A375 (cell line): ENCODE measurements around the gene FCAR. TPM values are rescaled to one million over a fixed set of nuclear protein-coding genes. Genes with fewer than 3 reads are reported as not detected.

Experiments used
- small RNA-seq: library from RNA; depleted of rRNA; stranded (forward); fragments of <200 nt; gene quantifications from one replicate; pipeline ENCODE3, GENCODE V24; 2014
- total RNA-seq: library from RNA; depleted of rRNA; stranded (reverse); fragments of >200 nt; shearing (Covaris generic); gene quantifications from 2 replicates; pipeline ENCODE4 v1.2.3, GENCODE V29; 2014; rRNA removed

The FCAR gene
- not detected in 2 replicates for total RNA-seq

GRCh38 chr19:54873990-54874389, at the start of gene FCAR:
Gene FCAR, plus strand, starts transcription at chr19:54874235. Its CDS starts 55 bp downstream, at chr19:54874290.

GRCh38 chr19:54832496-54832895, 41.5 kb upstream of the FCAR start, which contains the start of gene KIR2DS4:
Gene KIR2DS4, plus strand, starts transcription at chr19:54832676.

DNA sequence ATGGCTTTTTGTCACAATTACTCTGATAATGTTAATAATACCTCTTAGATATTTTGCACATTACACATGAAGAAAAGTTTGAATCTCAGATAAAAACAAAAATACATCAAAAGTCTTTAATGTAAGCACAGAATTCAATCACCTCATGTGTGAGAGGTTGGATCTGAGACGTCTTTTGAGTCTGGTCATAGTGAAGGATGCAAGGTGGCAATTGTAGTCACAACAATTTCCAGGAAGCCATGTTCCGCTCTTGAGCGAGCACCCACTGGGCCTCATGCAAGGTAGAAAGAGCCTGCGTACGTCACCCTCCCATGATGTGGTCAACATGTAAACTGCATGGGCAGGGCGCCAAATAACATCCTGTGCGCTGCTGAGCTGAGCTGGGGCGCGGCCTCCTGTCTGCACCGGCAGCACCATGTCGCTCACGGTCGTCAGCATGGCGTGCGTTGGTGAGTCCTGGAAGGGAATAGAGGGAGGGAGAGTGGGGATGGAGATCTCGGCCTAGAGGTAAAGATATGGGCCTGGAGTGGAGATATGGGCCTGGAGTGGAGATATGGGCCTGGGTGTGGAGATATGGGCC, 23.9 kb upstream of the FCAR start, which contains the start of gene KIR3DL2:
TSS of gene KIR3DL2 (plus strand) at position 383 of the 580 bp plus-strand sequence. CDS start at position 416, 33 bp downstream.

GRCh38 chr19:54905803-54906511, 31.9 kb downstream of the FCAR start, which contains the start of gene NCR1:
Gene NCR1, plus strand, starts transcription at chr19:54906148. Its CDS starts 40 bp downstream, at chr19:54906188.

Small RNA genes within 50 kb of the gene (small RNA-seq; reads per million reads assigned to genes)
- gene RNU6-222P: not detected

Other genes starting within 250 kb of the FCAR start
- gene LILRB1, start 243.8 kb upstream of the FCAR start, total RNA-seq: not detected in 2 replicates
- gene LILRB4, start 211.2 kb upstream of the FCAR start, total RNA-seq: not detected in 2 replicates
- gene KIR3DL3, start 149.8 kb upstream of the FCAR start, total RNA-seq: not detected in 2 replicates
- not detected in 2 replicates for gene KIR2DL3, start 135.7 kb upstream of the FCAR start, total RNA-seq
- gene KIR2DL1, start 104.4 kb upstream of the FCAR start, total RNA-seq: not detected in 2 replicates
- gene KIR2DL4, start 70.6 kb upstream of the FCAR start, total RNA-seq: not detected in 2 replicates
- not detected in 2 replicates for gene KIR3DL1, start 57.8 kb upstream of the FCAR start, total RNA-seq
- not detected in 2 replicates for gene KIR2DS4, start 41.6 kb upstream of the FCAR start, total RNA-seq
- gene KIR3DL2, start 23.8 kb upstream of the FCAR start, total RNA-seq: not detected in 2 replicates
- gene NCR1, start 31.9 kb downstream of the FCAR start, total RNA-seq: 0.72 and 0.91 TPM in 2 replicates
- gene NLRP7, start 73.3 kb downstream of the FCAR start, total RNA-seq: not detected in 2 replicates
- gene NLRP2, start 92.1 kb downstream of the FCAR start, total RNA-seq: 1.2 and 4.1 TPM in 2 replicates
- not detected in 2 replicates for gene GP6, start 164.0 kb downstream of the FCAR start, total RNA-seq
- gene RDH13, start 188.9 kb downstream of the FCAR start, total RNA-seq: 16.1 and 18.9 TPM in 2 replicates
- 3.0 and 4.6 TPM in 2 replicates for gene EPS8L1, start 201.6 kb downstream of the FCAR start, total RNA-seq
- gene PPP1R12C, start 243.4 kb downstream of the FCAR start, total RNA-seq: 92.2 and 96.9 TPM in 2 replicates